Fibroblast of lung (primary cell): ENCODE data around the gene FANCE. TPM values are rescaled to one million over a fixed set of nuclear protein-coding genes. Genes with fewer than 3 reads are reported as not detected.

Source experiments
- DNase-seq, 2 donors: peaks; one replicate each; pipeline versions ENCODE4 v3.0.0 to v3.0.0-alpha.2; 2010; ENCODE audit warnings: low read depth in 2 of 2
- H2AFZ ChIP-seq: 2 replicates; pipeline ENCODE4 v1.5.1; 2012; ENCODE audit warnings: low read length, control low read depth, inconsistent platforms
- H3K27ac ChIP-seq: 2 replicates; pipeline ENCODE4 v1.5.1; 2011; ENCODE audit warnings: low read length, control low read depth; ENCODE audit not compliant: insufficient read depth
- H3K27me3 ChIP-seq: 2 replicates; pipeline ENCODE4 v1.5.1; 2011; ENCODE audit warnings: mild to moderate bottlenecking, low read length; ENCODE audit not compliant: control insufficient read depth, insufficient read depth
- H3K36me3 ChIP-seq: 2 replicates; pipeline ENCODE4 v1.5.1; 2011; ENCODE audit warnings: low read length; ENCODE audit not compliant: control insufficient read depth, insufficient read depth
- H3K4me1 ChIP-seq: 2 replicates; pipeline ENCODE4 v1.5.1; 2011; ENCODE audit warnings: low read length; ENCODE audit not compliant: control insufficient read depth, insufficient read depth; ENCODE audit errors: extremely low read depth
- H3K4me2 ChIP-seq: 2 replicates; pipeline ENCODE4 v1.5.1; 2011; ENCODE audit warnings: low read length, control low read depth; ENCODE audit not compliant: insufficient read depth; ENCODE audit errors: extremely low read depth
- H3K4me3 ChIP-seq, 4 experiments: fragments of 200-600 bp in 1 of 4; sonication (generic) in 1 of 4; replicated peaks in 1 of 4; 2 replicates each; pipeline ENCODE4 v1.5.1; 2011 to 2016; ENCODE audit warnings: low read length in 4 of 4, low read depth in 3 of 4, mild to moderate bottlenecking in 3 of 4, control low read depth in 2 of 4, inconsistent platforms in 1 of 4, mixed read lengths in 1 of 4; ENCODE audit not compliant: insufficient read depth in 1 of 4; ENCODE audit errors: control extremely low read depth in 1 of 4
- H3K79me2 ChIP-seq: 2 replicates; pipeline ENCODE4 v1.5.1; 2012; ENCODE audit warnings: mild to moderate bottlenecking, low read length, inconsistent platforms; ENCODE audit not compliant: control insufficient read depth, insufficient read depth
- H3K9ac ChIP-seq: 2 replicates; pipeline ENCODE4 v1.5.1; 2011; ENCODE audit warnings: mild to moderate bottlenecking, low read length, control low read depth; ENCODE audit not compliant: insufficient read depth
- H3K9me3 ChIP-seq: 2 replicates; pipeline ENCODE4 v1.5.1; 2012; ENCODE audit warnings: low read depth, low read length; ENCODE audit not compliant: control insufficient read depth, insufficient read depth
- H4K20me1 ChIP-seq: 2 replicates; pipeline ENCODE4 v1.5.1; 2011; ENCODE audit warnings: low read length; ENCODE audit not compliant: control insufficient read depth, insufficient read depth; ENCODE audit errors: extremely low read depth
- EZH2 ChIP-seq: IDR thresholded peaks from 2 replicates; pipeline ENCODE4 v1.5.1; 2012; ENCODE audit warnings: low read length, control low read depth, mild to moderate bottlenecking; ENCODE audit errors: missing control alignments
- polyA plus RNA-seq, 2 donors: library from polyadenylated mRNA; depleted of rRNA in 1 of 2; stranded (reverse) in 1 of 2; unstranded in 1 of 2; fragments of >200 nt; gene quantifications; 2 replicates each; pipeline ENCODE4 v1.2.1, GENCODE V29; 2011 to 2012; ENCODE audit warnings: missing spikeins in 1 of 2
- total RNA-seq: library from RNA; depleted of rRNA; stranded (reverse); fragments of >200 nt; gene quantifications from 2 replicates; pipeline ENCODE4 v1.2.1, GENCODE V29; 2014
- TF ChIP-seq, protein P1 (sequence below), 2 donors: IDR thresholded peaks in 1 of 2; conservative IDR thresholded peaks in 1 of 2; 1 replicate in 1 of 2; 2 replicates in 1 of 2; pipeline ENCODE4 v1.5.1; 2011 to 2012; ENCODE audit warnings: low read length in 2 of 2, control low read depth in 1 of 2, inconsistent platforms in 1 of 2, low read depth in 1 of 2, mild to moderate bottlenecking in 1 of 2

The FANCE gene
- total and polyA plus RNA-seq, 2 donors (not counting 1 experiment from before 2014, with no cell fraction given) = 3.2 to 10.7 TPM

DNA sequence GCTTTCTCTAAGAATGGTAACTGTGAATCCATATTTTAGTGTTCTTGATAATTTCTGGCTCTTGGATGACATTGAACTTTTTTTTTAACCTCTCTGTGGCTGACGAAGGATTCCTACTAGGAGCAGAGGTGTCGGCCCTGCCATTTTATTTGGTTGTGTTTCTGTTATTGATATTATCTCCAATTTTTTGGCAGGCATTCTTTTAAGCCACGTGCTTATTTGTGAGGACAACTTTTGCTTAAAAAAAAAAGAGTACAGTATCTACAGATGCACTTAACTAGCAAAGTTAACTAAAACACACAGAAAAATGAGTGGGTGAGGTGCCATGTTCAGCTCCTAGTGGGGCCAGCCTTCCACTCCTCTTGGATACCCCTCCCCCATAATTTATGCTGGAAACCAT, 1.1 kb downstream of the FANCE start:
- Histone ChIP-seq H3K4me1 (peaks cover 2% of the 10 kb centered on the region), H4K20me1 (no peaks in the 10 kb centered on the region), H3K4me2 (peak overlapping the region; percentile 46), H3K4me3 (peak overlapping the region; percentile 64 to 84 (median 66)), H3K27ac (no peak overlapping the region), H3K79me2 (no peaks in the 10 kb centered on the region), H3K27me3 (no peaks in the 10 kb centered on the region), H2AFZ (peak overlapping the region; percentile 3), H3K9me3 (no peaks in the 10 kb centered on the region), H3K9ac (no peak overlapping the region), H3K36me3 (peaks cover 2% of the 10 kb centered on the region)
- TF ChIP-seq, protein P1, sequence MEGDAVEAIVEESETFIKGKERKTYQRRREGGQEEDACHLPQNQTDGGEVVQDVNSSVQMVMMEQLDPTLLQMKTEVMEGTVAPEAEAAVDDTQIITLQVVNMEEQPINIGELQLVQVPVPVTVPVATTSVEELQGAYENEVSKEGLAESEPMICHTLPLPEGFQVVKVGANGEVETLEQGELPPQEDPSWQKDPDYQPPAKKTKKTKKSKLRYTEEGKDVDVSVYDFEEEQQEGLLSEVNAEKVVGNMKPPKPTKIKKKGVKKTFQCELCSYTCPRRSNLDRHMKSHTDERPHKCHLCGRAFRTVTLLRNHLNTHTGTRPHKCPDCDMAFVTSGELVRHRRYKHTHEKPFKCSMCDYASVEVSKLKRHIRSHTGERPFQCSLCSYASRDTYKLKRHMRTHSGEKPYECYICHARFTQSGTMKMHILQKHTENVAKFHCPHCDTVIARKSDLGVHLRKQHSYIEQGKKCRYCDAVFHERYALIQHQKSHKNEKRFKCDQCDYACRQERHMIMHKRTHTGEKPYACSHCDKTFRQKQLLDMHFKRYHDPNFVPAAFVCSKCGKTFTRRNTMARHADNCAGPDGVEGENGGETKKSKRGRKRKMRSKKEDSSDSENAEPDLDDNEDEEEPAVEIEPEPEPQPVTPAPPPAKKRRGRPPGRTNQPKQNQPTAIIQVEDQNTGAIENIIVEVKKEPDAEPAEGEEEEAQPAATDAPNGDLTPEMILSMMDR (conservative IDR thresholded peaks at IDR 0.05 in 1 of 2, IDR thresholded peaks at IDR 0.05 in 1 of 2; ENCODE audit: low read depth in 1 of 2, low read length in 2 of 2) = no peak
- no peak for TF ChIP-seq EZH2
- no peak for DNase-seq

DNA sequence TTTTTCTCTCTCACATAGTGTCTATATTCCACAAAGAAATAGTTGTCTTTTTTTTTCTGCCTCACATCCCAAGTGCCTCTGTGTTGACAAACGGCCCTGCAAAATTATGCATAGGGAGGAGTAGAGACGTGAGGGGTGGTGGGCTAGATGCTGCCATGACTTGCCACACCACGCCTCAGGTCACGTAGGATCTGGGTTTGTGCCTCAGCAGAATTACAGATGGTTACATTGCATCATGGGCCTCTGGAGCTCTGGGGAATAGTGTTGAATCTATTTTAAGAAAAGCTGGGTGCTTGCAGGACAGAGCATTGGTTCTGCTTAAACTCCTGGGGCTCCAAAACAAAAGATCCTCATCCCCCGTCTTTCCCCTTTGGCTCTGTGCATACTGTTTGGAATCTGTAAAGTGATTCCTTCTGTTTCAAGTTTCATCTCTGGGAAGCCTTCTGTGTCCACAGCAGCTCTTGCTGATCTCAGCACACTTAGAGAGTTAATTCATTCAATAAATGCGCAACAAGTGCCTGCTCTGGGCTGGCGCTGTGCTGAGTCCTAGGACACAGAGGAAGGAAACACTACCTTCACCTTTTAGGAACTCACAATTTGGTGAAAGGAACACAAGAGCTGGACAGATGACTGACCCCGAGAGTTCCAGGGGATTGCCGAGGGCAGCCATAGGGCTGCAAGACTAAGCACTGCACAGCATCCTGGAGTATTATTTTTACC, 2.4 kb downstream of the FANCE start:
- TF ChIP-seq, protein P1 (conservative IDR thresholded peaks at IDR 0.05 in 1 of 2, IDR thresholded peaks at IDR 0.05 in 1 of 2; ENCODE audit: low read depth in 1 of 2, low read length in 2 of 2) = no peak
- no peak for TF ChIP-seq EZH2
- Histone ChIP-seq H3K4me3 (no peak overlapping the region), H2AFZ (no peak overlapping the region), H3K36me3 (peaks cover 4% of the 10 kb centered on the region), H3K9ac (no peak overlapping the region), H3K27ac (no peak overlapping the region), H3K4me2 (peak overlapping the region; percentile 29), H3K27me3 (no peaks in the 10 kb centered on the region), H3K9me3 (no peaks in the 10 kb centered on the region), H4K20me1 (no peaks in the 10 kb centered on the region), H3K4me1 (peaks cover 2% of the 10 kb centered on the region), H3K79me2 (no peaks in the 10 kb centered on the region)
- DNase-seq = no peak

DNA sequence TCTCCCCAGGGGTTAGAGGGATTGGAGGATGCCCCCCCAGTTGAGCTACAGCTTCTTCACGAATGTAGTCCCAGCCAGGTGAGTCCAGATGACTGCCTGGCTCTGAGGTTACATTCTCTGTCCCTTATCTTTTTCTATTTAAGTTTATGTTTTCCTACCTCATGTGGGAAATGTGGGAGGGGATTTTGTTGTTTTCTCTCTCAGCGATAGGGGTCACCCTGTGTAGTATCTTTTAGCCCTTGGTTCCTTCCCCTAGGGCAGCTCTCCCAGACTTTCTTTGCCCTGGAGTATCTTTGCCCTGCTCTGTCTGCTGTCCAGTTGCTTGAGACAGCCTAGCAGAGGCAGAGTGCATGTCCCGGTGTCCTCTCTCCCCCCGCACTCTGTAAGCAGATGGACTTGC, 5.8 kb downstream of the FANCE start:
- H3K4me3 ChIP-seq = no peak overlapping the region
- H2AFZ ChIP-seq = no peak overlapping the region
- H3K4me2 ChIP-seq = no peak overlapping the region
- no peaks in the 10 kb centered on the region for H3K4me1 ChIP-seq
- TF ChIP-seq, protein P1 (conservative IDR thresholded peaks at IDR 0.05 in 1 of 2, IDR thresholded peaks at IDR 0.05 in 1 of 2; ENCODE audit: low read depth in 1 of 2, low read length in 2 of 2) = no peak
- no peak for TF ChIP-seq EZH2
- no peaks in the 10 kb centered on the region for H3K79me2 ChIP-seq
- H4K20me1 ChIP-seq = no peaks in the 10 kb centered on the region
- no peak overlapping the region for H3K27ac ChIP-seq
- H3K9me3 ChIP-seq = no peaks in the 10 kb centered on the region
- H3K9ac ChIP-seq = no peak overlapping the region
- peaks cover 6% of the 10 kb centered on the region for H3K36me3 ChIP-seq
- no peak for DNase-seq
- H3K27me3 ChIP-seq = no peaks in the 10 kb centered on the region
